Measurements from ENCODE around the gene ZXDC. TPM values are rescaled to one million over a fixed set of nuclear protein-coding genes. Genes with fewer than 3 reads are reported as not detected.

ZXDC gene
- total and polyA plus RNA-seq, 11 donors: 8.7 to 40.3 (median 19.3) TPM

GRCh38 chr3:126464494-126464893 is 11.2 kb downstream of the ZXDC start:
- Histone ChIP-seq H3K9me3 (no peaks in the 10 kb centered on the region), H3K36me3 (peaks cover 0 to 100% (median 100%) of the 10 kb centered on the region in 9 donors), H3K27ac (no peak overlapping the region), H3K4me1 (peaks cover 0 to 50% (median 16%) of the 10 kb centered on the region in 12 donors), H3K4me3 (no peak overlapping the region), H3K27me3 (no peaks in the 10 kb centered on the region)
- ATAC-seq (no peak), DNase-seq (peak in 1 of 5 donors; percentile 15)
- 68 to 73% (median 70%) methylated on average over 4 of the region's 4 CpGs for WGBS, 4 donors
- intact Hi-C loops (cut with DNase I): loop anchor here in 1 of 10 donors (10.0 kb wide), 1 partner anchor 70 kb away; the partner anchor contains the start of gene CFAP100
- TF ChIP-seq CTCF (IDR thresholded peaks at IDR 0.05) (no peak), POLR2A (IDR thresholded peaks at IDR 0.05) (no peak)

- Histone ChIP-seq H3K27ac (no peak overlapping the region), H3K36me3 (peaks cover 0 to 100% (median 100%) of the 10 kb centered on the region in 9 donors), H3K4me3 (no peak overlapping the region), H3K9me3 (no peaks in the 10 kb centered on the region), H3K27me3 (no peaks in the 10 kb centered on the region), H3K4me1 (peaks cover 0 to 46% (median 14%) of the 10 kb centered on the region in 12 donors)
- DNase-seq (peak in 1 of 5 donors; percentile 4), ATAC-seq (no peak)
- intact Hi-C loops (cut with DNase I): loop anchor here in 1 of 10 donors (10.0 kb wide), 1 partner anchor 69 kb away; the partner anchor contains the start of gene CFAP100
- WGBS, 4 donors: 88 to 92% (median 89%) methylated on average over 4 of the region's 4 CpGs
- no peak for TF ChIP-seq CTCF (IDR thresholded peaks at IDR 0.05)
- TF ChIP-seq POLR2A (IDR thresholded peaks at IDR 0.05): no peak
Measured at GRCh38 chr3:126464093-126464492, 11.6 kb downstream of the ZXDC start.

GRCh38 chr3:126463521-126463920 is 12.2 kb downstream of the ZXDC start:
- TF ChIP-seq POLR2A (IDR thresholded peaks at IDR 0.05) (no peak), CTCF (IDR thresholded peaks at IDR 0.05) (no peak)
- H3K4me1 ChIP-seq: peaks cover 0 to 41% (median 9%) of the 10 kb centered on the region in 12 donors
- no peak for ATAC-seq
- H3K27ac ChIP-seq: no peak overlapping the region
- intact Hi-C loops (cut with DNase I): loop anchor here in 1 of 10 donors (10.0 kb wide), 1 partner anchor 69 kb away; the partner anchor contains the start of gene CFAP100
- 91 to 97% (median 96%) methylated on average over 2 of the region's 2 CpGs for WGBS, 4 donors
- no peak for DNase-seq
- peaks cover 0 to 100% (median 100%) of the 10 kb centered on the region in 9 donors for H3K36me3 ChIP-seq
- H3K4me3 ChIP-seq: no peak overlapping the region
- no peaks in the 10 kb centered on the region for H3K27me3 ChIP-seq
- H3K9me3 ChIP-seq: no peaks in the 10 kb centered on the region

- no peak for TF ChIP-seq POLR2A (IDR thresholded peaks at IDR 0.05)
- no peak for TF ChIP-seq CTCF (IDR thresholded peaks at IDR 0.05)
- H3K27me3 ChIP-seq: no peaks in the 10 kb centered on the region
- H3K9me3 ChIP-seq: no peaks in the 10 kb centered on the region
- intact Hi-C loops (cut with DNase I): loop anchor here in 1 of 10 donors (10.0 kb wide), 1 partner anchor 67 kb away; the partner anchor contains the start of gene CFAP100
- H3K27ac ChIP-seq: peak overlapping the region in 5 of 12 donors; percentile 2 to 48 (median 30)
- peak; percentile 47 to 75 (median 72) for ATAC-seq
- H3K4me1 ChIP-seq: peaks cover 0 to 28% (median 1%) of the 10 kb centered on the region in 12 donors
- no peak for DNase-seq
- no peak overlapping the region for H3K4me3 ChIP-seq
- 75 to 82% (median 77%) methylated on average over 14 to 17 of the region's 17 CpGs for WGBS, 4 donors
- peaks cover 0 to 100% (median 99%) of the 10 kb centered on the region in 9 donors for H3K36me3 ChIP-seq
Measured at GRCh38 chr3:126461450-126462070, 14.1 kb downstream of the ZXDC start.
